Measurements from ENCODE around the gene KREMEN1.

DNA sequence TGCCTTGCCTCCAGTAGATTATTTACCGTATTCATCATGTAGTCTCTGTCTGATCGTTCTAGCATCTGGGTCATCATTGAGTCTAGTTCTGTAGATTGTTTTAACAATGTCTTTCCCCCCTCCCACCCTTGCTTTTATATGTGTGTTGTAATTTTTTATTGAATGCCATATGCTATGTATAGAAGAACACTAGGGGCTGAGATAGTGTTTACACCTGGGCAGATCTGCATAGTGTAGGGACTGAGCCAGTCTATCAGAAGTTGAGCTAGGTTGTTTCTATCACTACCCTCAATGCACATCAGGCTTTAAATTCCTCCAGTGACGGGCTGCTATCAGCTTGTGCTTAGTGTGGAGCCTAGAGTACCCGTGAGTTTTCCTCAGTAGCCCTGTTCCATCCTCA, 61.6 kb downstream of the KREMEN1 start:
- TF ChIP-seq EZH2 (IDR thresholded peaks at IDR 0.05) (no peak), POLR2AphosphoS5 (IDR thresholded peaks at IDR 0.05; ENCODE audit: borderline replicate concordance, low read depth, low read length) (no peak)

All from SK-N-MC (cell line).